Ecto neural progenitor cell (in vitro differentiated cells): ENCODE measurements around the gene DHPS.
A peak's percentile ranks its signal among the peaks of the same experiment; 100 is the strongest.
"Not testable (repeated sequence)": the region's sequence is repeated elsewhere in the genome, so short reads cannot be mapped to it uniquely, and the experiment has no call there.

Source experiments
- DNase-seq: peaks from one replicate; pipeline ENCODE4 v3.0.0-alpha.2; 2018; ENCODE audit warnings: low spot score

The DHPS gene

DNA sequence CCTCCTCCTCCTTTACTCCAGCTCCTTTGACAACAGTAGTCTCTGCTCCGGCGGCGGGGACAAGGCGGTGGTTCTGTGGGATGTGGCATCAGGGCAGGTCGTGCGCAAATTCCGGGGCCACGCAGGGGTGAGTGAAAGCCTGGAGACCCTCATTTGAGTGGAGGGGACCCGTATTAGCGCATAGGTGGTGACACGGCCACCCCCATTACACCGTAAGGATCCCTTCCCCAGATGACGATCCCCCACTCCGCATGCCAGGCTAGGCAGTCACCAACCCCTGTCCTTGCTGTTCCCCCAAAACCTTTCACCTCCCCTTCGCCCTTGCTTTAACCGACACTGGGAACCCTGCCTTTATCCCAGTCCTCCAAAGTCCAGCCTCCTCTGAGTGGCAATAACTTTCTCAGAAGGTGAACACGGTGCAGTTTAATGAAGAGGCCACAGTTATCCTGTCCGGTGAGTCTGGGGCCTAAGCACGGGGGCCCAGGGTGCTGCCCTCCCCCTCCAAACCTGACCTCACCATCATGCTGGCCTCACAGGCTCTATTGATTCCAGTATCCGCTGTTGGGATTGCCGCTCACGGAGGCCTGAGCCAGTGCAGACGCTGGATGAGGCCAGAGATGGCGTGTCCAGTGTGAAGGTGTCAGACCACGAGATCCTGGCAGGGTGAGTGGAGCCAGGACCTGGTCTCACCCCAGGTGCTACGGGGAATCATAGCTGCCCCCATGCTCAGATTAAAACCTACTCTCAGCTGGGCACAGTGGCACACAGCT lies 11.3 kb downstream of the DHPS start:
- DNase-seq, result no peak

DNA sequence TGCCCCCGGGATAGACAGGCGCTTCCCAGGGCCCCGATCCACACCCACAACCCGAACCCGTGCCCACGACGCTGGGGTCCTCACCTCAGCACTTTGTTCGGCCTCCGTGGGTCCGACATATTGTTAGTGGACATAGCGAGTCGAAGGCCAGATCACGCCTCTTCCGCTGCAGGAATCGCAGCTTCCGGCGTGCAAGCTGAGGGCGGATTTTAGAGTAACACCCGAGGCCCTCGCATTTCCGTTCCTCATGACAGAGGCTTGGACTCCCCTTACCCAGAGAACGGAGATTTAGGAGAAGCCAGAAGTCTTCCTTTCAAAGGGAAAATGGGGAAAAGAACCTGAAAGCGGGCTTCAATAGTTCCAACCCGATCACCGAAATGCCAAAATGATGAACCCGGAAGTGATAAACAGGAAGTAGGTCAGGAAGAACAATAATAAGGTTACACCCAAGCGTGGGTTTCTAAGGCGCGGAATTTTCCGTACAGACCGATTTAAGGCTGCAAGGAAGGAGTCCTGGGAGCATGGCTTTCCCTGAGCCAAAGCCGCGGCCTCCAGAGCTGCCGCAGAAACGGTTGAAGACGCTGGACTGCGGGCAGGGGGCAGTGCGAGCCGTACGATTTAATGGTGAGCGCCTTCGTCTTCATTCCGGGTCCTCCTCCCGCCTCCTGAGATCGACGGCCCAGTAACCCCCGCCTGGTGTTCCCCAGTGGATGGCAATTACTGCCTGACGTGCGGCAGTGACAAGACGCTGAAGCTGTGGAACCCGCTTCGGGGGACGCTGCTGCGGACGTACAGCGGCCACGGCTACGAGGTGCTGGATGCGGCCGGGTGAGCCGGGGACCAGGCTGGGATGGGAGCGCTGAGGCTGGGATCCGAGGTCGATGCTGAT lies 12.2 kb downstream of the DHPS start:
- peak; percentile 82 for DNase-seq

DNA sequence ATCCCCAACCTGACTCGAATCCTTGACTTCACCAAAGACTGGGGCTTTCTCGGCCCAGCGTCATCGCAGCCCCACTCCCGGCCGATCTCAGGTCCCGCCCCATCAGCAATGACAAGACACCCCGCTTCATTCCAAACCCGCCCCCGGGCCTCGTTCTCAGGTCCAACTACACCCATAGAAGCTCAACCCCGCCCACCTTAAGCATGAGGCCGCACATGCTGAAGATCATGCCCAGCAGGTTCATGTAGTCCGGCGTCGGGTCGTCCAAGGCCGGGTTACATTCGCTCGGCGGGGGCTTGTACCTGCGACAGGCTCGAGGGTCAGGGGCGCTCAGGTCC lies 12.8 kb downstream of the DHPS start:
- no peak for DNase-seq

DNA sequence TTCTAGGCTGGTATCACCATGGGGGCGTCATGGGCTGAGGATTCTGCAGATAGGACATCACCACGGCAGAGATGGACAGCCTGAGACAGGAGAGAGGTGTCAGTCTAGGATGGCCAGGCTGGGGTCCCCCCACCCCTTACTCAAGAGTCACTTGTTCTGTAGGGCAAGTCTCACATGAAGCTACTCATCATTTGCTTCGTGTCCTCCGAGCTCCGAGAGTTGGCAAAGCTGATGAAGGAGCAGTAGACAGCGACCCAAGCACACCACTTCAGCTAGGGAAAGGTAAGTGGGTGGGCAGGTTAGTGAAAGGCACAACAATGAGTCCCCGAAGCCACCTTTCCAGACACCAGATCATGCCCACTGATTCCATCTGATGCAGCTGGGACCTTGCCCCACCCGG lies 13.3 kb downstream of the DHPS start:
- DNase-seq, result peak; percentile 42

DNA sequence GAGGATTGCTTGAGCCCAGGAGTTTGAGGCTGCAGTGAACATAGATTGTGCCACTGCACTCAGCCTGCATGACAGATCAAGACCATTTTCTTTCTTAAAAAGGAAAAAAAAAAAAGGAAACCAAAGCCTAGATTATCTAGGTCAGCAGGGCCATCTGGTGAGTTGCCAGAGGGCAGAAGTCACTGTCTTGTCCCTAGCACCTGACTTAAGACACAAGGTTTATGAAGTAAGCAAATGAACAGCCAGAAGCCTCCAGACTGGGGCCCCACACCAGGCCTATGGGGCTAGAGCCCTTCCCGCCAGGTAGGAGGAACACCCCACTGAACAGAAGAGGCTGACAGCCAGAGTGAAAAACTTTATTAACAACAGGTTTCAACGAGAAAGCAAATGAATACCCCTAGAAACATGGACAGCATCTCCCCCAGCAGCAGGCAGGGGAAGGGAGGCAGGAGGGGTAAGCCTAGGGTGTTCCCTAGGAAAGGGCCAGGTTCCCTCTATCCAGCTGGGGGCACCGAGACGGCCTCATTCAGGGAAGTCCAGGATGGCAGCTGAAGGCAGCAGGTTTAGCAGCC lies 13.9 kb downstream of the DHPS start:
- no peak for DNase-seq

DNA sequence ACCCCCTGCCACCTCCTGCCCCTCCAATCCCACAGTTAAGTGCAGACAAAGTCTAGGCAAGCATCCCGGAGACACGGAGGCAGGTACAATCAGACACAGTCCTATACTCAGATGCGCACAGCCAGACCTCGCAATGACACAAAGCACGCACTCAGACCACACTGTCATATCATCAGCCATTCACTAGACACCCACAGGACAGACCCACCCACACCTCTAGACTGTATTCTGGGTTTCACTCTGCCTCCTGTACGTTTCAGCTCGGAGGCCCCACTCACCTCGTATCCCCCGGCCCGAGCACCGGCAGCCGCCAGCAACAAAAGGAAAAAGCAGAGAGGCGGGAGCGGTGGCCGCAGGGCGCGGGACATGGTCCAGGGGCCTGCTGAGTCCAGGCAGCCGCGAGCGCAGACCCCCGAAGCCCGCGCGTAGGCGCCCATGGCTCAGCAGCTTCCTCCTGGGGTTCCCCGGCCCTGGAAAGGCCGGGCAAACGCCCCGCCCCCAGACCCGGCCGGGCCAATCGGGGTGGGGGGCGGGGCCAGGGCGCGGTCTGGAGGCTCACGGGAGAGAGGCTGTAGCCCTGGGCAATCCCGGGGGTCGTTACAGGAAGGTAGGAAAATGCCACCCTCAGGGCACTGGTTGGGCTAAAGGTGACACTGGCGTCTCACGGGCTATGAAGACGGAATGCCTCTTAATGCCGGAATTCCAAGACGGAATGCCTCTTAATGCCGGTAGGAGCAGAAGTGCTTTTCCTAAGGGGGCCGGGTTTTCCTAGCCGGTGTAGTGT lies 15.2 kb downstream of the DHPS start, which contains the start of the genes MAN2B1 and WDR83:
MAN2B1 (minus strand) TSS at position 478 of the 784 bp plus-strand sequence; CDS start at position 437, 41 bp downstream.
WDR83 (plus strand) TSS at position 543 of the 784 bp plus-strand sequence. CDS start 2,984 bp downstream, outside the sequence.
- peak; percentile 90 for DNase-seq

DNA sequence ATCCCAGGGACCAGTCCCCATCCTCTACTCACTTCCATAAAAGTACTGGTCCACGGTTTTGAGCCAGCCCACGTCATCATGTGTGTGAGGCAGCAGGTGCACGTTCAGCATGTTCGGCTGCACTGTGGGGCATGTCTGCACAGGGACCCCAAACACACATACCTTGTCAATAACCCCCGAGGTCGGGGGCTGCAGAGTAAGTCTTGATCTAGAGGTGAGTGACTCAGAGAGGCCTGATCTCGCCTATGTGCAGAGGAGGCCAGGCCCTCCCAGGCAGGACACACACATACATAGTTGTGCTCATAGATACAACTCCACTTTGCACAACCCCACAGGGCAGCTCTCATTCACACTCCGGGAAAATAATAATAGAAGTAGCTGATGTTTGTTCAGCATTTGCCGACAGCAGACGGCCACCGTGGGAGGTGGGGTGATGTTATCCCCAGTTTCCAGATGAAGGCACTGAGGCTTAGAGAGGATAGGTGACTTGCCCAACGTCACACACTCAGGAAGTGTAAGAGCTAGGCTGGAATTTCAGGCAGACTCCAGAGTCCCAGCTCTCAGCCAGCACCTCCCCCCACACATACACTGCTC lies 15.9 kb downstream of the DHPS start:
- peak; percentile 37 for DNase-seq

DNA sequence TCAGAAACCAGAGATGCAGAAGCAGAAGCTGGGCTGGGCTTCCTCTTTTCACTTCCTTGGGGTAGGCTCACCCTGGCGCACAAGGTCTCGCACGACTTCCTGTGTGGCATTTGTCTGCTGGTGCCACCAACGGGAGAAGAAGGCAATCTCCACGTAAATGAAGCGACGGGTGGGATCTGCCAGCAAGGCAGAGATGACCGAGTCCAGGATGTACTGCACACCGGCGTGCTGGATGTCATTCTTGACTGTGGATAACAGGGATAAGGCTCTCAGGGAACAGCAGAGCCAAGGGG lies 16.5 kb downstream of the DHPS start:
- DNase-seq, result no peak

DNA sequence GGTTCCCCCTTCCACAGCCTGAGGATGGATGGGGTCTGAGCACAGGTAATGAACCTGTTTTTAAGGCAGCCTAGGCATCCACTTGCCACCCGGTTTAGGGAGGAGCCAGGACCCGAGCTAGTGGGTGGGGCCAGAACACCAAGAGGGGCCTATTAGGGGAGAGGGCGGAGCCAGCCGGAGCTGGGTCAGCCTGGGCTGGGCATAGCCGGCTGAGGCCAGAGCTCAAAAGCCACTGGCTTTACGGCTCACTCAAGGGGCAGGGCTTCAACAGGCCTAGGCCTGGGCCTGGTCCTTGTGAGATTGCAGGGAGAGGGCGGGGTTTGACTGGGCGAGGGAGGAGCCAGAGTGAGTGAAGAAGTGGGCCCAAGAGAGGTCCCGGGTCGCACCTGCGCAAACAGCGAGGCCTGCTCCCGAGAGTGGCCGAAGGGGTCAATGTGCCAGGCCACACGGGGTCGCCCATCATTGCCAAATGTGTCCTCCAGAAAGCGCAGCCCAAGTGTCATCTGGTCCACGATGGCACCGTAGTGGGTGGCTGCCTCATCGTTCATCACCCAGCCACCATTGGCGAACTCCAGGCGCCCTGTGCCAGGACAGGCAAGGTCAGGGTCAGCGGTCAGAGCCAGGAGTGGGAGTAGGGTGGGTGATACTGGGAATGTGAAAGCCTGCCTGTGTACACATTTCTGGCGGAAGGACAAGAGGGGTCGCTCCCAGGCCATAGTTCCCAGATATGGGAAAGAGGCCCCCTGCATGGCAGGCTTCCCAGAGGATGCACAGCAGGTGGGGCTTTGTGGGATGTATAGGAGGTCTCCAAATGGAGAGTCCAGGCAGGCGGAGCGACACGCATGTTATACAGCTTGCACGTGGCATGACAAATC lies 17.0 kb downstream of the DHPS start:
- peak; percentile 68 for DNase-seq

DNA sequence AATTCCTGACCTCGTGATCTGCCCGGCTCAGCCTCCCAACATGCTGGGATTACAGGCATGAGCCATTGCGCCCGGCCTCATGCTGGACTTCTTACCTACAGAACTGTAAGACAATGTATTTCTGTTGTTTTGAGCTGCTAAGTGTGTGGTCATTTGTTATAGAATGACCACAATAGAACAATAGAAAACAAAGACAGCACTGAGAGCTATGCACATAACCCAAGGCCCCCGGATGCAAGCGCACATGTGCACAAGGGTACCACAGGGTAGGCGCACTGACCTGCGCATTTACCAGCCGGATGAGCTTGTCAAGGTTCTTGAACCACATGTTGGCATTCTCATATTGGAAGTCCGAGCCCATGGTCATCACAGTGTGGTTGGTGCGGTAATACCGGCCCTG lies 20.7 kb downstream of the DHPS start:
- DNase-seq, result no peak

DNA sequence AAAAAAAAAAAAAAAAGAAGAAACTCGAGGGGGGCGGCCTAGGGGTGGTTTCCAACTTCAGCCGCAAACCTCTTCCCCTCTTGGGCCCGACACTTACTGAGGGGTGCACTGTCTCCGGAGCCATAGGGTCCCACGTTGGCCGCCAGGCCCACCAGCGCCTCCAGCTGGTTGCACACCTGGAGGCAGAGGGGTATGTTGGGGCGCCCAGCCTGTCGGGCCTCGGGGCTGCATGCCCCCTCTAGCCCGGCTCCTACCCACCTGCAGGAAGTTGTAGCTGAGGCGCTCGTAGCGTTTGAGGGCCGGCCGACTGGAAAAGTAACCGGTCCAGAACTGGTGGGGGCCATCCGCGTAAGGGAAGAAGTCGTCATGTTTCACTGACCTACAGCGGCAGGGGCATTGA lies 23.7 kb downstream of the DHPS start:
- no peak for DNase-seq

DNA sequence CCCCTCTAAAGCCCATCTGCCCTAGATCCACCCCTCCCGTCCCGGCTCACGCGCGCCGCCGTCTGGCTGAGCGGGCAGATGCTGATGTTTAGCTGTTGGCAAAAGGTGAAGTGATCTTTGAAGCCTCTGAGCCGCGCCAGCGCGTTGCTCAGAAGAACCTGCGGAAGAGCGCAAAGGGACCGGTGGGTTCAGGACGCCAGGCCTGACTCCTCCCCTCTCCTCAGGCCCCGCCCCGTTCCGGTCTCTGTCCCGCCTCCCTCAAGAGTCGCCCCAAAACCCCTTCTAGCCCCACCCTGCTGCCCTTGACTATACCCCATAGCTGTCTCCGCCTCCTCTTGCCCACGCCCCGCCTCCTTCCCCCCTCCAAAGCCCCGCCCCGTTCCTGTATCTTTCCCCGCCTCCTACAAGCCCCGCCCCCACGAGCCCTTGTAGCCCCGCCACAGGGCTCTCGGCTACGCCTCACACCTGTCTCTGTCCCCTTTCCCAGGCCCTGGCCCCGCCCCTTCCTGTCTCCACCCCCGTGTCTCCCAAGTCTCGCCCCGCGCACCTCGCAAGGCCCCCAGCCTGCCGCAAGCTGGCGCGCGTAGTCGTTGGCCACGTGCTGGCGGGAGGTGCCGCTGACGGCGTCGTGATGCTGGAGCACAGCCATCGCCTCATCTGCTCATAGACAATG lies 24.6 kb downstream of the DHPS start:
- DNase-seq, result no peak

DNA sequence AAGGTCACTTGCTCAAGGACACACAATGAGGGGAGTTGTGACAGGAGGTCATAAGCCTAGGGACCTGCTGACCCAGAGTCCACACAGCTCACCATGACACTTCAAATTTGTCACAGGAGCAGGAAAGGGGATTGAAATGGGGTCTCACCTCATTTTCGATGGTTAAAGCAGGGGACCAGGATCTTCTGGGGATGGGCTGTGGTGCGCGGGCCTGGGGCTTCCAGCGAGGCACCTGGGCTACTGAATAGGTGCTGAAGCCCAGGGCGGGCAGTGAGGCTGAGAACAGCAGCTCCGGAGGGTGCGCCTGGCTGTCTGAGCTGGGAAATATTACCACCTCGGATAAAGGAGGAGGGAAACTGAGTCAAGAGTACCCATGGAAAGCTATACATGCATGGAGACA lies 26.1 kb downstream of the DHPS start:
- DNase-seq, result no peak

DNA sequence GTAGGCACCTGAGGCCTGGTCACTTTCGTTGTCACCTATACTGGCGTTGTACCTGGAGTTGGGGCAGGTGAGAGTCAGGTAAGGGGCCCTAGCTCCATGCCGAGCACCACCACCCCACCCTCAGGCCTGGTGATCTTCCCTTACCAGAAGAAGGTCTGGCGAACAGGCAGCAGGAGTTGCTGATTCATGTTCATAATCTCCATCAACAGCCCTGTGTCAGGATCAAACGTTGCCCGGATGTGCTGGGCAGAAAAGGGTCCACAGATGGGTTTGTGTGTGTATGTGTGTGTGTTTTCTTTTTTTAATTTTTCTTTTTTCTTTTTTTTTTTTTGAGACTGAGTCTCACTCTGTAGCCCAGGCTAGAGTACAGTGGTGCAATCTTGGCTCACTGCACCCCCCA lies 29.5 kb downstream of the DHPS start:
- DNase-seq, result no peak

DNA sequence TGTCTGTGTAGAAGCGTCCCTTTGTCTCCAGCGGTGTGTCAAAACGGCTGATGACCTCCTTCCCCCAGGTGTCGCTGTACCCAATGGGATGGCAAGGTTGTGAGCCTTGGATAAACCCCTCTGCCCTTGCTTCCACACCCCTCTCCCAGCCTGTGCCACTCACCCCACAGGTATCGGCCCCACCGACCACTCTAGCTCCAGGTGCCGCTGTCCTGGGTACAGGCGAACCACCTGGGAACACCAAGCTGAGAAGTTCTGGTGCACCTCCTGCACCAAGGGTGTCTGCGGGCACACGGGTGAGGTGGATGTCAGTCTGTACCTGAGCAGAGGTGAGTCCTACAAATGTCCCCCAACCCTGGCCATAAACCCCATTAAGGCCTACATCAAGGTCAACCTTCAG lies 31.7 kb downstream of the DHPS start:
- DNase-seq, result no peak

DNA sequence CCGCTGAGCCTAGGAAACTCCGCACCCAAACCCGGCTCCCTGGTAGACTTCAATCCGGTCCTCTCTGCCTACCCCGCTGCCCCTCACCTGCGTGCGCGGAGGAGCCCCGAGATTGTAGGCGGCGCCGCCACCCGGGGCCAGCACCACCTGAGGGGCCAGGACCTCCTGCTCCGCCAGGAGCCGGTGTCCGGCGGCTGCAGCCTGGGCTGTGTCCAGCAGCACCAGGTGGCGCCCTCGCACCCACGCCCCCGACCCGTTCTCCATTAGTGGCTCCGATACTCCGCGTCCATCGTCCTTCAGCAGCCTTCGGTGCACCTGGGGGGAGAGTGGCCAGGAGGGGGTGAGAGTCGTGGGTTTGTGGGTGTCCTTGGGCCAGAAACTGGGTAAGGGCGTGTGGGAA lies 33.6 kb downstream of the DHPS start:
- no peak for DNase-seq

DNA sequence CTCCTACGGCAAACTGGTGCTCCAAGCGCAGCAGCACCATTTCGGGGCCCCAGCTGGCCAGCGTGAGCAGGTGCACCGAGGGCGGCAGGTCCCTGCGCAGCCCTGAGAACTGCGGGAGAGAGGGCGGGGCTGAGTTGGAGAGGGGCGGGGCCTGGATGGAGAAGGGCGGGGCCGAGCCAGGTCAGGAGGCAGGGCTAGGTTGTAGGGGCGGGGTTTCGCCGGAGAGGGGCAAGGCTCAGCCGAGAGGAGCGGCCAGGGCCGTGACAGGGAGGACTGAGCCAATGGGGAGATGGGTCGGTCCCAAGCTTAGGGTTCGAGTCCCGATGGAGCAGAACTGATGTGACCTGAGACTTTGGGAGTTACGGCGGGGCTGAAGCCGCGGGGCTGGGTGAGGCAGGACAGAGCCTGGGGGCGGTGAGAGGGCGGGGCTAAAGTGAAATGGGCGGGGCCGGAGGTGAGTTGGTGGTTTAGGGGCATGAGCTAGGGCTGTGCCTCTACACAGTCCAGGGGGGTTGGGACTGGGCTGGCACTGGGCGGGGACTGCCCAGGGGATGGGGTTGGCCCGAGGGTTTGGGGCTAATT lies 34.1 kb downstream of the DHPS start:
- peak; percentile 79 for DNase-seq

DNA sequence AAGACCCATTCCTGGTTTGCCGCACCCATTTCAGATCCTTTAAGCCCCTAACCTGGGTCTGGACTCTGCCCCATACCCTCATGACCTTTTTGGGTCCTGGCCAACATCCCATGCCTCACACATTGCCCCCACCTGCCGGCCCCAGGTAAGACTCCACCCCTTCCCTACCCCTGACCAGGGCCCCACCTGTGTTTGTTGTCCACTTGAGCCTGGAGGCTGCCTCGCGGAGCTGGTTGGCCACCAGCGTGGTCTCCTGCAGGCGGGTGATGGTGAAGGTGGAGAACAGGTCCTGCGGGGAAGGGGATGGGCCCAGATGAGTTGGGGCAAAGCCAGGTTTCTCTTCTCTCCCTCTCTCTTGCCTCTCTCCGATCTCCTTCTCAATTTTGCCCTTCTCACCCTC lies 34.6 kb downstream of the DHPS start:
- DNase-seq, result no peak

DNA sequence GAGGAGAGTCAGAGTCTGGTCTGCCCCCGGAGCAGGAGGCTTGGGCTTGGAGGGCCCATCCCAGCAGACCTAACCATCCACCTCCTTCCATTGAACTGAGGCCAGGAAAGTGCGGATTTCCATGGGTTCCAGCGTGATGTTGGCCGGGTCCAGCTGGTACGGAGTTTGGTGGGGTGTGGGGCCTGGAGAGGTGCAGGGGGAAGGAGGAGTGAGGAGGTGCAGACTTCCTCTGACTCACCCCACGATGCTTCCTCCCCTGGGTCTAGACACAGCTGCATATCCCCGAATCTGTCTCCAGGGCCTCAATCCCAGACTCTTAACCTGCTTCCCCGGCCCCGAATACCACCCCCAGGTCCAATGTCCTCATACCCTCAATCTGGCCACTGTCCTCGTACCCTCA lies 35.1 kb downstream of the DHPS start:
- no peak for DNase-seq

DNA sequence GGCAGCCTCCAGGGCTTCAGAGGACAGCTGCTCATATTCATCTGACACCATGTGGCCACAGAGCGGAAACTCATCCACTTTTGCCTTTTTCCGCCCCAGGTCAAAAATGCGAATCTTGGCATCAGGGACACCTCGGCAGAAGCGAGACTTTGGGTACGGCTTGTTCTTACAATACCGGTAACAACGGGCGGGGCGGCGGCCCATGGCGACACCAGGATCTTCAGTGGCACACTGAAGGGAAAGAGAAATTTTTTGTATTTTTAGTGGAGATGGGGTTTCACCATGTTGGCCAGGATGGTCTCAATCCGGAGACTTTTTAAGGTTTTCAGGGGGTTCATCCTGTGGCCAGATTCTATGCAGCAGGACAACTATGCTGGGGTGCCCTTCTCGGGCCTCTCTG lies 38.0 kb downstream of the DHPS start:
- DNase-seq, result not testable (repeated sequence)
